HG03066 (cell line): ENCODE data around the gene ARHGAP21.

Experiments used
- ATAC-seq: cut with Tn5 transposase; IDR thresholded peaks from one replicate; pipeline ENCODE4 v1.9.1; 2021; ENCODE audit warnings: low read depth; ENCODE audit not compliant: unreplicated experiment

The ARHGAP21 gene

GRCh38 chr10:24589265-24589664 lies 134.4 kb downstream of the ARHGAP21 start:
- no peak for ATAC-seq

- ATAC-seq = no peak
These were observed 143.8 kb downstream of the ARHGAP21 start for GRCh38 chr10:24579906-24580305.

GRCh38 chr10:24579448-24579847 lies 144.2 kb downstream of the ARHGAP21 start:
- no peak for ATAC-seq

GRCh38 chr10:24575481-24576002 lies 148.1 kb downstream of the ARHGAP21 start:
- no peak for ATAC-seq

GRCh38 chr10:24574578-24575155 lies 149.0 kb downstream of the ARHGAP21 start:
- ATAC-seq = no peak

GRCh38 chr10:24574161-24574560 lies 149.5 kb downstream of the ARHGAP21 start:
- no peak for ATAC-seq

- ATAC-seq = no peak
These were observed 151.7 kb downstream of the ARHGAP21 start for GRCh38 chr10:24571870-24572450.

- ATAC-seq = no peak
These were observed 152.8 kb downstream of the ARHGAP21 start for GRCh38 chr10:24570658-24571426.

- no peak for ATAC-seq
These were observed 153.6 kb downstream of the ARHGAP21 start for GRCh38 chr10:24569828-24570657.

GRCh38 chr10:24569330-24569796 lies 154.3 kb downstream of the ARHGAP21 start:
- no peak for ATAC-seq

- ATAC-seq = no peak
These were observed 155.6 kb downstream of the ARHGAP21 start for GRCh38 chr10:24568042-24568441.

- no peak for ATAC-seq
These were observed 162.2 kb downstream of the ARHGAP21 start for GRCh38 chr10:24561453-24561852.

GRCh38 chr10:24556750-24557742 lies 166.6 kb downstream of the ARHGAP21 start:
- no peak for ATAC-seq

- no peak for ATAC-seq
These were observed 167.4 kb downstream of the ARHGAP21 start for GRCh38 chr10:24556126-24556749.

- ATAC-seq = no peak
These were observed 169.7 kb downstream of the ARHGAP21 start for GRCh38 chr10:24554036-24554435.

GRCh38 chr10:24553051-24553612 lies 170.6 kb downstream of the ARHGAP21 start:
- ATAC-seq = no peak

GRCh38 chr10:24552346-24553016 lies 171.2 kb downstream of the ARHGAP21 start:
- no peak for ATAC-seq

- no peak for ATAC-seq
These were observed 172.5 kb downstream of the ARHGAP21 start for GRCh38 chr10:24551161-24551560.
